ENCODE measurements around the gene TSNAXIP1. TPM values are rescaled to one million over a fixed set of nuclear protein-coding genes. Genes with fewer than 3 reads are reported as not detected.

Gene TSNAXIP1, protein sequence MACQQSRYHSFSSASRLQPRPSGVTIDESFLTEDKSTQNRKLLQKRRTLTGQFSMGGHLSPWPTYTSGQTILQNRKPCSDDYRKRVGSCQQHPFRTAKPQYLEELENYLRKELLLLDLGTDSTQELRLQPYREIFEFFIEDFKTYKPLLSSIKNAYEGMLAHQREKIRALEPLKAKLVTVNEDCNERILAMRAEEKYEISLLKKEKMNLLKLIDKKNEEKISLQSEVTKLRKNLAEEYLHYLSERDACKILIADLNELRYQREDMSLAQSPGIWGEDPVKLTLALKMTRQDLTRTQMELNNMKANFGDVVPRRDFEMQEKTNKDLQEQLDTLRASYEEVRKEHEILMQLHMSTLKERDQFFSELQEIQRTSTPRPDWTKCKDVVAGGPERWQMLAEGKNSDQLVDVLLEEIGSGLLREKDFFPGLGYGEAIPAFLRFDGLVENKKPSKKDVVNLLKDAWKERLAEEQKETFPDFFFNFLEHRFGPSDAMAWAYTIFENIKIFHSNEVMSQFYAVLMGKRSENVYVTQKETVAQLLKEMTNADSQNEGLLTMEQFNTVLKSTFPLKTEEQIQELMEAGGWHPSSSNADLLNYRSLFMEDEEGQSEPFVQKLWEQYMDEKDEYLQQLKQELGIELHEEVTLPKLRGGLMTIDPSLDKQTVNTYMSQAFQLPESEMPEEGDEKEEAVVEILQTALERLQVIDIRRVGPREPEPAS
- total RNA-seq (under 1 TPM; 0.44 to 0.64 TPM), polyA plus RNA-seq (not detected)

DNA sequence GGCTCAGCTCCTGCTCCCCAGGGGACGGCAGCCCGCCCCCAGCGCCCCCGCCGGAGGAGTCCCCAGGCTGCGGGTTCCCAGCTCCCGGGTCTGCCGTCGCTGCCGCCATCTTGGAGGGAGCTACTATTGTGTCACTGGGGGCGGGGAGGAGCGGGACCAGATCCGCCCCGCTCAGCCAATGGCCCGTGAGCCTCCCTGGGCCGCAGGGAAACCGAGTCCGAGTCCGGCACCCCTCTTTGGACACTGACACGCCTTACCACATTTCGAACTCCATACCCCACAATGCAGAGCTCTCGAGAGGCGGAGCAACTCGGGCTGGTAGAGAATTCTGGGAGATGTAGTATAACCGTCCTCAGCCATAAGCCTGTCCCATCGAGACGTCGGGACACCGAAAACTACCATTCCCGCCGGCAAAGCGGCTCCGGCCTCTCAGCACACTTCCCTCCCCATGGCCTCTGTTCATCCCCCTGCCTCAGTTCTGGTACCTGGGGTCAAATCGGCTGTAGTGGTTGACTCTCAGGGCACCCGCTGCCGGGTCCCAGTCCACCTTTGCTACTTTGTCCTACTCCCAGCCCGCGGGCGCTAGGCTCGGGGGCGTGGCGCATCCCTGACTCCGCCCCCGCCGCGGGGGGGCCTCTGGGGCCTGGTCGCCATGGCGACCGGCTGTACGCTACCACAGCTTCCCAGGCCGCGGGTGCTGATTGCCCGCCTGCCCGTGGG, at the start of gene TSNAXIP1, which contains the start of gene RANBP10:
Gene TSNAXIP1 (plus strand): TSS at position 462 of the 720 bp plus-strand sequence. CDS start 261 bp downstream, outside the sequence.
Gene RANBP10 (minus strand): TSS at position 133 of the 720 bp plus-strand sequence. CDS start 24 bp downstream, at position 109.
- peak within 1 kb of the TSS; percentile 88 to 95 (median 90) for H3K4me3 Mint-ChIP-seq
- Histone ChIP-seq H3K4me1 (ENCODE audit: insufficient read depth, low read length) (peaks cover 43% of the 10 kb centered on the region), H3K9me3 (ENCODE audit: control insufficient read depth in 1 of 2, low read length in 2 of 2) (no peaks in the 10 kb centered on the region), H3K4me3 (ENCODE audit: low read length in 2 of 2) (peak within 1 kb of the TSS; percentile 91 to 93), H3K27ac (ENCODE audit: low read depth, low read length) (peak within 1 kb of the TSS; percentile 95), H3K27me3 (ENCODE audit: insufficient read depth, low read length) (no peaks in the 10 kb centered on the region), H3K36me3 (ENCODE audit: insufficient read depth, low read length) (peaks cover 6% of the 10 kb centered on the region)
- H3K36me3 Mint-ChIP-seq: peaks cover 8 to 34% of the 10 kb centered on the region in 2 donors
- ChIA-PET CTCF (ENCODE audit: partially characterized antibody) (interaction anchor here (0.8 to 2.7 kb wide), 11 partner anchors 9 to 325 kb away, joined by 3 to 47 read pairs (median 4); partner anchors contain the start of genes ATP6V0D1 and GFOD2), POLR2A (ENCODE audit: partially characterized antibody) (interaction anchor here (0.6 to 2.5 kb wide), 23 partner anchors 8 to 505 kb away, joined by 3 to 27 read pairs (median 5); partner anchors contain the start of genes ACD, C16orf86, CTCF and DDX28)
- H3K27ac Mint-ChIP-seq: peak within 1 kb of the TSS; percentile 85 to 98 (median 95)
- H3K4me1 Mint-ChIP-seq: peaks cover 26 to 52% (median 36%) of the 10 kb centered on the region in 4 donors
- intact Hi-C loops (cut with micrococcal nuclease): loop anchor here (1.0 to 2.0 kb wide), 11 partner anchors 10 to 325 kb away; partner anchors contain the start of genes ACD, ATP6V0D1, CTCF and GFOD2
- H3K27me3 Mint-ChIP-seq: no peaks in the 10 kb centered on the region
- H3K9me3 Mint-ChIP-seq: no peaks in the 10 kb centered on the region
- DNase-seq: peak; percentile 97 to 99 (median 99)

DNA sequence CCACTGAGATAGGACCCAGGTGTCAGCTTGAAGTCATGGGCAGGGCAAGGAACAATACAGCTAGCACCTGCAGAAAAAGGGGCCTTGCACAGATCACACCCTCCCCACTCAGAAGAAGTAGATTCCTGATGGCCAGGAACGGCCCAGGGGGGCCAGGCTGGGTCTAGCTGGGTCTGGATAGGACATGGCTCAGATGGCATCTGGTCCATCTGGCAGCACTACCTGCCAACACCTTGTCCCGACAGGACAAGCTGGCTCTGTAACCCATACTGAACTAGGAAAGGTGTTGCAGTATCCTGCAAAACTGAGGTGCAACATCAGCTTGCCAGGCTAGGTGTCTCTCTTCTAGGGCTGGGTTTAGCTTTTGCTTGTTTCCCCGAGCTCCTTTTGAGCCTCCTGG, 48.7 kb upstream of the TSNAXIP1 start:
- no peak overlapping the region for H3K27ac Mint-ChIP-seq
- Histone ChIP-seq H3K27me3 (ENCODE audit: insufficient read depth, low read length) (no peaks in the 10 kb centered on the region), H3K36me3 (ENCODE audit: insufficient read depth, low read length) (peaks cover 10% of the 10 kb centered on the region), H3K27ac (ENCODE audit: low read depth, low read length) (no peak overlapping the region), H3K4me1 (ENCODE audit: insufficient read depth, low read length) (peaks cover 11% of the 10 kb centered on the region), H3K4me3 (ENCODE audit: low read length in 2 of 2) (no peak overlapping the region), H3K9me3 (ENCODE audit: control insufficient read depth in 1 of 2, low read length in 2 of 2) (no peaks in the 10 kb centered on the region)
- peaks cover 13 to 35% of the 10 kb centered on the region in 2 donors for H3K36me3 Mint-ChIP-seq
- CTCF ChIA-PET (ENCODE audit: partially characterized antibody): no interaction called here
- H3K27me3 Mint-ChIP-seq: no peaks in the 10 kb centered on the region
- no peaks in the 10 kb centered on the region for H3K9me3 Mint-ChIP-seq
- no peak for DNase-seq
- H3K4me1 Mint-ChIP-seq: peaks cover 17 to 21% (median 20%) of the 10 kb centered on the region in 4 donors
- POLR2A ChIA-PET (ENCODE audit: partially characterized antibody): no interaction called here
- H3K4me3 Mint-ChIP-seq: no peak overlapping the region
- intact Hi-C loops (cut with micrococcal nuclease): no loop called here

DNA sequence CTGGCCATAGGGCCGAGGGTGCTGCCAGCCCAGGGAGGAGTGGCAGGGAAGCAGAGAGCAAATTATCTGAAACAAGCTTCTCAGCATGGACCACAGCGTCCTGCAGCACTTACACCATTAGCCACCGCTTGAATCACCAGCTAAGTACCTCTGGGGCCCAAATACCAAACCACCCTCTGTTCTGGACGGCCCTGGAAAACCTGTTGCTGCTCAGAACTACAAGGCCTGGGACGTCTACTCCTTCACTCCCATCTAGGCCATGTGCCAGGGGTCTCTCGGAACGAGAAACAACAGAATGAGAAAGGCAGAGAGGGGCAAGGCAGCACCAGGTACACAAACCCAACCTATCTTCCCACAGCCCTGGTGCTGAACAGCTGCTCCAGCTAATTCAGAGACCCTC, 47.7 kb upstream of the TSNAXIP1 start:
- H3K36me3 Mint-ChIP-seq: peaks cover 11 to 40% of the 10 kb centered on the region in 2 donors

DNA sequence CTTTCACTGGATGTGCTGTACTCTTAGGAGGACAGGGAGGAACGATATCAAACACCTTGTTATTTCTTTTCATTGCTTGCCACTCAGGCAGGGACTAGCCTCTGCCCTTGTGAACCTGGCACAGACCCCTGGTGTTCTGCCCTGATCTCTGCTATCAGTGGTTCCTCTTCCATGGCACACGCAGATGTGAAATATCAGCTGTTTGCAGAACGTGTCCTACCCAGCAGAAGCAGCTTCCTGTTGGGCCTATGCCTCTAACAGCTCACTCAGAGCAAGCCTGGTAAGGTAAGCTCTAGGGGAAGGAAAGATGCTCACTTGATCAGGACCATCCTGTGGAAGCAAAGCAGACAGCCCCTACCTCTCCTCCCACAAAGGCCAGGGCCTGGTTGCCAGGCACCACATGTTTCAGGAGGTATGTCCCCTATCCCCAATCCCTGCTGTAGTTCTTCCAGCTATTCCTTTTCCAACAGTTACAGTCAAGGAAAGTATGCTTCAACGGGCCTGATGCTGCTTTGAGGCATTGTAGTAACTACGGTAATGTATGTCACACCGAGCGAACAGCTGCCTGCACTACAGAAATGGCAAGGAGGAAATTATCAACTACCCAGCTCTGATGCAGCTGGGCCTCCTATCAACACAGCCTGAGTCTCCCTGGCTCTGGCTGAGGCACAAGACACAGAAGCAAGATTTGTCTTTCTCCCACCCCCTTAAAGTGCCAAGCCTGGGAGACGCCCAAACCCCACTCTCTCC, 46.3 kb upstream of the TSNAXIP1 start:
- Histone ChIP-seq H3K27ac (ENCODE audit: low read depth, low read length) (no peak overlapping the region), H3K4me1 (ENCODE audit: insufficient read depth, low read length) (peaks cover 11% of the 10 kb centered on the region), H3K27me3 (ENCODE audit: insufficient read depth, low read length) (no peaks in the 10 kb centered on the region), H3K4me3 (ENCODE audit: low read length in 2 of 2) (no peak overlapping the region), H3K36me3 (ENCODE audit: insufficient read depth, low read length) (peaks cover 13% of the 10 kb centered on the region), H3K9me3 (ENCODE audit: control insufficient read depth in 1 of 2, low read length in 2 of 2) (no peaks in the 10 kb centered on the region)
- H3K27ac Mint-ChIP-seq: peak overlapping the region; percentile 35 to 82 (median 70)
- peaks cover 19 to 21% (median 20%) of the 10 kb centered on the region in 4 donors for H3K4me1 Mint-ChIP-seq
- peaks cover 11 to 38% of the 10 kb centered on the region in 2 donors for H3K36me3 Mint-ChIP-seq
- intact Hi-C loops (cut with micrococcal nuclease): no loop called here
- no peaks in the 10 kb centered on the region for H3K27me3 Mint-ChIP-seq
- no peak for DNase-seq
- ChIA-PET CTCF (ENCODE audit: partially characterized antibody) (interaction anchor here (2.0 to 2.6 kb wide), 2 partner anchors 56 to 88 kb away, joined by 5 to 8 read pairs; no protein-coding TSS in a partner anchor), POLR2A (ENCODE audit: partially characterized antibody) (interaction anchor here (0.7 kb wide), 1 partner anchor 42 kb away, joined by 4 read pairs; no protein-coding TSS in a partner anchor)
- no peaks in the 10 kb centered on the region for H3K9me3 Mint-ChIP-seq
- H3K4me3 Mint-ChIP-seq: peak overlapping the region in 1 of 8 donors; percentile 32

More for the DNA sequence above, 47.7 kb upstream of the TSNAXIP1 start:
- H3K4me1 Mint-ChIP-seq: peaks cover 19 to 21% (median 20%) of the 10 kb centered on the region in 4 donors
- H3K27me3 ChIP-seq (ENCODE audit: insufficient read depth, low read length): no peaks in the 10 kb centered on the region
- no peak overlapping the region for H3K4me3 ChIP-seq (ENCODE audit: low read length in 2 of 2)
- POLR2A ChIA-PET (ENCODE audit: partially characterized antibody): interaction anchor here (1.0 kb wide), 1 partner anchor 40 kb away, joined by 3 read pairs; the partner anchor contains the start of gene GFOD2
- no peaks in the 10 kb centered on the region for H3K9me3 ChIP-seq (ENCODE audit: control insufficient read depth in 1 of 2, low read length in 2 of 2)
- H3K36me3 ChIP-seq (ENCODE audit: insufficient read depth, low read length): peaks cover 13% of the 10 kb centered on the region
- CTCF ChIA-PET (ENCODE audit: partially characterized antibody): interaction anchor here (0.7 kb wide), 1 partner anchor 58 kb away, joined by 3 read pairs; no protein-coding TSS in a partner anchor
- intact Hi-C loops (cut with micrococcal nuclease): no loop called here
- H3K9me3 Mint-ChIP-seq: no peaks in the 10 kb centered on the region
- no peak overlapping the region for H3K27ac Mint-ChIP-seq
- H3K27ac ChIP-seq (ENCODE audit: low read depth, low read length): no peak overlapping the region
- no peak overlapping the region for H3K4me3 Mint-ChIP-seq
- peaks cover 11% of the 10 kb centered on the region for H3K4me1 ChIP-seq (ENCODE audit: insufficient read depth, low read length)
- no peak for DNase-seq
- no peaks in the 10 kb centered on the region for H3K27me3 Mint-ChIP-seq

DNA sequence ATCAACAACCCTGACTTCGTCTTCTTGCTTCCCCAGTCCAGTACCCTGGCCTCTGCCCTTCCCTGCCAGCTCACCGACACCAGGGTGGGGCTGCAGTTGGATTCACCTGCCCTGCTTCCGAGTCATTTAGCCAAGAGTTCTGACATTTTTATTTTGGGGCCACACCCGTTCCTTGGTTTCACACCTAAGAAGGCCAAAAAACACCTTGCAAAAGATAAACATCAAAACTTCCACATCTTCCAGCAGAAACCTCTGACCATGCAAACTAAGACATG, 45.8 kb upstream of the TSNAXIP1 start:
- H3K36me3 ChIP-seq (ENCODE audit: insufficient read depth, low read length): peaks cover 13% of the 10 kb centered on the region
- no peak overlapping the region for H3K4me3 ChIP-seq (ENCODE audit: low read length in 2 of 2)
- Mint-ChIP-seq H3K27me3 (no peaks in the 10 kb centered on the region), H3K27ac (peak overlapping the region in 6 of 7 donors; percentile 35 to 84 (median 77)), H3K9me3 (no peaks in the 10 kb centered on the region), H3K4me3 (peak overlapping the region in 3 of 8 donors; percentile 32 to 34 (median 32)), H3K36me3 (peaks cover 11 to 38% of the 10 kb centered on the region in 2 donors), H3K4me1 (peaks cover 19 to 21% (median 20%) of the 10 kb centered on the region in 4 donors)
- CTCF ChIA-PET (ENCODE audit: partially characterized antibody): interaction anchor here (2.0 to 2.6 kb wide), 2 partner anchors 56 to 88 kb away, joined by 5 to 8 read pairs; no protein-coding TSS in a partner anchor
- intact Hi-C loops (cut with micrococcal nuclease): no loop called here
- H3K4me1 ChIP-seq (ENCODE audit: insufficient read depth, low read length): peaks cover 11% of the 10 kb centered on the region
- DNase-seq: no peak
- H3K27ac ChIP-seq (ENCODE audit: low read depth, low read length): no peak overlapping the region
- H3K9me3 ChIP-seq (ENCODE audit: control insufficient read depth in 1 of 2, low read length in 2 of 2): no peaks in the 10 kb centered on the region
- POLR2A ChIA-PET (ENCODE audit: partially characterized antibody): interaction anchor here (0.7 kb wide), 1 partner anchor 41 kb away, joined by 4 read pairs; no protein-coding TSS in a partner anchor
- H3K27me3 ChIP-seq (ENCODE audit: insufficient read depth, low read length): no peaks in the 10 kb centered on the region

DNA sequence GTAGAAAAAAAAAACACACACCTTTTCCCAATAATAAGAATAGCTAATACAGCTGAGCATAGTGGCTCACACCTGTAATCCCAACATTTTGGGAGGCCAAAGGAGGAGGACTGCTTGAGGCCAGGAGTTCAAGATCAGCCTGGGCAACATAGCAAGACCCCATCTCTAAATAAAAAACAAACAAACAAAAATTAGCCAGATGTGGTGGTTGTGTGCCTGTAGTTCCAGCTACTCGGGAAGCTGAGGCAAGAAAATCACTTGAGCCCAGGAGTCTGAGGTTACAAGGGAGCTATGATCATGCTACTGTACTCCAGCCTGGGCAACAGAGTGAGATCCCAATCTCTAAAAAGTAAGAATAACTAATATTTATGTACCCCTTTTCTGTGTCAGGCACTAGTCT, 44.8 kb upstream of the TSNAXIP1 start:
- DNase-seq: no peak
- Mint-ChIP-seq H3K4me3 (no peak overlapping the region), H3K27ac (peak overlapping the region in 1 of 7 donors; percentile 60), H3K9me3 (no peaks in the 10 kb centered on the region), H3K36me3 (peaks cover 21 to 46% of the 10 kb centered on the region in 2 donors), H3K4me1 (peaks cover 19 to 26% (median 20%) of the 10 kb centered on the region in 4 donors), H3K27me3 (no peaks in the 10 kb centered on the region)
- Histone ChIP-seq H3K27me3 (ENCODE audit: insufficient read depth, low read length) (no peaks in the 10 kb centered on the region), H3K36me3 (ENCODE audit: insufficient read depth, low read length) (peaks cover 17% of the 10 kb centered on the region), H3K4me1 (ENCODE audit: insufficient read depth, low read length) (peaks cover 11% of the 10 kb centered on the region), H3K27ac (ENCODE audit: low read depth, low read length) (no peak overlapping the region), H3K9me3 (ENCODE audit: control insufficient read depth in 1 of 2, low read length in 2 of 2) (no peaks in the 10 kb centered on the region), H3K4me3 (ENCODE audit: low read length in 2 of 2) (no peak overlapping the region)
- intact Hi-C loops (cut with micrococcal nuclease): no loop called here
- POLR2A ChIA-PET (ENCODE audit: partially characterized antibody): no interaction called here
- CTCF ChIA-PET (ENCODE audit: partially characterized antibody): interaction anchor here (2.6 kb wide), 1 partner anchor 55 kb away, joined by 8 read pairs; no protein-coding TSS in a partner anchor

All from CD4-positive, alpha-beta memory T cell (primary cell).